ENCODE data around the gene NATD1.

The NATD1 gene

DNA sequence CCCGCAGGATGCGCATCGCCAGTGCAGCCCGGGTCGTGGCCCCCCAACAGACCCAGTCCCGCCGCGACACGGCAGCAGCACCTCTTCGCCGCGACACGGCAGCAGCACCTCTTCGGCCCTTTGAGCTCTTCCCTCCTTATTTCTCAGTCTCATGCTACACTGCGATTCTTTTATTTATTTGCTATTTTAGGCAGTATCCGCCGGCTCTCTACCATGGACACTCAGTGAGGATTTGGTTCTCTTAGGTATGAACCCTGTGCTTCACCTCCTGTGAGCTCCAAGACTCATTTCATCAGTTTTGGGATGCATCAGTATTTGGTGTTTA lies 23.0 kb upstream of the NATD1 start:
- no peak for DNase-seq

DNA sequence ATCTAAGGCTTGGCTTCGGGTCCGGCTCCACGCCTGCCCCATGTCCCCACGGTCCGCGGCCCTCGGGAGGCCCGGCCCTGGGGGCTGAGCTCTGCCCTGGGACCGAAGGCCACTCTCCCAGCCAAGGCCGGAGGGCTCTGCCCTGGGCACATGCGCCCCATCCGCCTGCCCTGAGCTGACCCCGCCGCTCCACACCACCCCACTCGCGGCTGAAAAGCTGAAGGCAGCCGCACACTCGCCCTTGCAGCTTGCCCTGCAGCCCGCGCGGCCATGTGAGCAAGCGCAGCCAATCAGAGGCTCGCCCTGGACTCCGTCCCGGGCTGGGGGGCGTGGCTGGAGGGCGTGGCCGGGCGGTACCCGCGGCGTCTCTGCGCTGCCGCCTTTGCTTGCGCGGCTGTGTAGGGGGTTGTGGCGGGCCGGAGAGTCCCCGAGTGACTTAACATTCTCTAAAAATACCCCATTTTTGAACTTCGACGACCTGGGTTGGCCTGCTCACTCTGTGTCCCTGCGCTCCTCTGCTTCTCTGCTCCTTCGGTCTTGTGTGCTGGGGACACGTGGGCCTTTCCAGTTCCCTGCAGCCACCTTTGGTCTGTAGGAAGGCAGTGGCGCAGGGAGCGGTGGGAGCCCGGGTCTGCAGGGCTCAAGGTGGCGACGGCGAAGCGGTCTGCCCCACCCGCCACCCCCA lies 22.5 kb upstream of the NATD1 start:
- DNase-seq, result peak; percentile 93

- no peak for DNase-seq
These were observed 21.9 kb upstream of the NATD1 start for GRCh38 chr17:21275047-21275578.

- DNase-seq, result no peak
These were observed 19.9 kb upstream of the NATD1 start for GRCh38 chr17:21272881-21273792.

- DNase-seq, result no peak
These were observed 19.0 kb upstream of the NATD1 start for GRCh38 chr17:21272250-21272649.

GRCh38 chr17:21271454-21272183 lies 18.4 kb upstream of the NATD1 start:
- DNase-seq, result no peak

DNA sequence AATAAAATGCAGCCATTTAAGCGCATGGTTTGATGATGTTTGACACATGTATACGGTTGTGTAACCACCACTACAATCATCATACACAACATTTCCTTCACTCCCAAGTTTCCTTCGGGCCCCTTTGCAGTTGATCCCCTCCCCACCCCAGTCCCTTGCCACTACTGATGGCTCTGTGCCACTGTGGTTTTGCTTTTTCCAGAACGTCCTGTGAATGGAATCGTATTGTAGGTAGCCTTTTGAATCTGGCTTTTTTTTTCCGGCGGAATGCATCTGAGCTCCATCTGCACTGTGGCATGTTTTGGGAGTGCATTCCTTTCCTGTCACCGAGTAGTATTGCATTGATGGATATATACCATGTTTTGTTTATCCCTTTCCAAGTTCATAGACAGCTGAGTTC lies 16.2 kb upstream of the NATD1 start:
- no peak for DNase-seq

- DNase-seq, result no peak
These were observed 15.5 kb upstream of the NATD1 start for GRCh38 chr17:21268596-21269188.

GRCh38 chr17:21263376-21263775 lies 10.2 kb upstream of the NATD1 start:
- DNase-seq, result no peak

DNA sequence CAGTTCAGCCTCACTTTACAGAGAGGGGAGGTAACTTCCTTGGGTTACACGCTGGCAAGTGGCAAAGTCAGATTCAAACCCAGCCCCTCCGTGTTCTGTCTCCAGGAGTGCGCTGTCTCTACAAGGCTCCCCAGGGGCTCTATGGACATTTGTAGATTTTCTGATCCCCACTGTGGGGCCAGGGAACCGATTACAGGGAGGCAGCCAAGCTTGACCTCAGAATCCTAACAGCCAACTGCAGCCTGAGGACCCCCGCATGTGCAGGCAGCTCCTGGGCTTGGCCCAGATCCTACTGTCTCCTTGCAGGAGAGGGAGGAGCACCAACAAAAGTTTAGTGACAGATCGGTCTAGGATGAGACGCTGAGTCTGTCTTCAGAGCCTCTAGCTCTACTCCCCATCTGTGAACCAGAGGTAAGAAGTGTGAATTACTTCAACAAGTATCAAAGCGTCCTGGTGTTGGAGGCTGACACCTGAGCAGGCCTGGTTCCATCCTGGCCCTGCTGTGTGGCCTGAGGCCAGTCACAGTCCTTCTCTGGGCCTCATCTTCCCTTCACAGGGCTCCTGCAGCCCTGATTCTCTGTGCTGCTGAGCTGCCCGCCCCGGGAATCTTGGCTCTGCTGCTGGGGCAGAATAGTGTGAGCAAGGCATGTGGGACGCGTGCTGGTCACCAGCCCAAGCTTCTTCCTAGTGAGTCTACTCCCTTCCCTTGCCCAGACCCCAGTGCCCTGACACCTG lies 9.2 kb upstream of the NATD1 start:
- no peak for DNase-seq

DNA sequence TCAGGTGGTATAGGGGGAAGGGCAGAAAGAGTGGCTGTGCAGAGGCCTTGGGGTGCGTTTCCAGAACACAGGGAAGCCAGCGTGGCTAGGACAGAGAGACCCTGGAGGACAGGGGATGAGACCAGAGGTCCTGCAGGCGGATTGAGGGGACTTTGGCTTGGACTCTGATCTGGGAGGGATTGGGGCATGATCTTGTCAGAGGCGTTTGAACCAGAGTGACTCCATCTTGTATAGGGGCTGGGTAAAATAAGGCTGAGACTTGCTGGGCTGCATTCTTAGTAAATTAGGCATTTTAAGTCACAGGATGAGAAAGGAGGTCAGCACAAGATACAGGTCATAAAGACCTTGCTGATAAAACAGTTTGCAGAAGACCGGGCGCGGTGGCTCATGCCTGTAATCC lies 5.4 kb upstream of the NATD1 start:
- DNase-seq, result no peak

DNA sequence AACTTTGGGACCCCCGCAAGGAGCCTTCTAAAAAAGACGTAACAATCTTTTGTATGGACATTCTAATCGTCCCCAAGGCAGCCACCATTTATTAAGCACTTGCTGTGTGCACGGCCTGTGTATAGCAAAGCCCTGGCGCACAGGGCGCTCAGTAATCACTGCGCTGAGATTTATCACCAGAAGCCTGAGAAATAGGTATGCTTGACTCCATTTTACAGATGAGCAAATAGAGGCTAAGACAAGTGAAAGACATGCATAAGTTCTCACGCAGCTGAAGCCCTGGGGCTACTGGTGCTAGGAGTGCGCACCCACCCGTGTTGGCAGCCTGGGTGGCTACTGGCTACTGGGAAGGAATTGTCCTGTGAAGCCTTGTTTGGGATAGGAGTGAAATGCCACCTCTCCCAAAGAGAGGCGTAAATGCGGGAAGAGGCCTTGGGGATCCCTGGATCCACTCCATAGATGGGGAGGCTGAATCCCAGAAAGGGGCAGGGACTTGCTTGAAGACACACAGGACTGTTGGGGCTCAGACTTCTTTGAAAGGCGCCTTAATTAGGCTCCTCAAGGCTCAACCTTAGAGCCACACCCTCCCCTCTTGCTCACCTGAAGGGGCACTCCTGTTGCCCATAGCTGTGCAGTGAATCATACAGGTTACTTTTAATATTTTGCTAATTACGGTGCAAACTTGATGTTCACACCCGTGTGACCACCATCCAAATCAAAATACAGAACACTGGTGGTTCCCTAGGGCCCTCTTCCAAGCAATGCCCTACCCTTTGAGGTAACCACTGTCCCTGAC lies 634 bp upstream of the NATD1 start:
- DNase-seq, result no peak

GRCh38 chr17:21252289-21252795 lies 868 bp downstream of the NATD1 start:
- DNase-seq, result no peak

DNA sequence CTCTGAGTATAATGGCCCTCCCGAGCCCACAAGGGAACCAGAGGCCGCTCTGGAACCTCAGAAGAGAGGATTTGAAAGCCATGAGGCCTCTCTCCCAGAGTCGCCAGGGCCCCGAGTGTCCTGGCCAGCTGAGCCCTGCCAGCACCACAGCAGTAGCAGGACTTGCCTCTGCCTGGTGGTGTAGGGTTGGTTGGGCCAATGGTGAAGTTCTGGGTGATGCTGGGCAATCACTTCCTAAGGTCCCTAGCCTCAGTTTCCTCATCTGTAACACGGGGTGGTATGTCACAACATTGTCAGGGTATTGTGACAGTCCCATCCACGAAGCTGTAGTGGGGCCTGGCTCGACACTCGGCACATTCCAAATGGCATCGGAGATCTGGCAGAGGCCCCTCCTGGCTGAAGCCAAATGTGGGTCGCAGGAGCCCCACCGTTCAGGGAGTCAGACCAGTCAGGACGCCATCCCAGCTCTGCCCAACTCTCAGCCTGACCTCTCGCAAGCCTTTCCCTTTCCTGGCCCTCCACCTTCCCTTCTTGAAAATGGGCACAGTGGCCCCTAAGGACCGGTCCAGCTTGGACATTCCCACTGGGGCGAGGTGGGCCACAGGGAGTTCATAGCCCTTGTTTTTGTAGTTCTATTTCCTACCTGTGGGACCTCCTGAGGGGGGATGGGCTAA lies 1.7 kb downstream of the NATD1 start:
- DNase-seq, result no peak

GRCh38 chr17:21250854-21251253 lies 2.4 kb downstream of the NATD1 start:
- DNase-seq, result no peak

GRCh38 chr17:21249920-21250703 lies 3.1 kb downstream of the NATD1 start:
- no peak for DNase-seq

DNA sequence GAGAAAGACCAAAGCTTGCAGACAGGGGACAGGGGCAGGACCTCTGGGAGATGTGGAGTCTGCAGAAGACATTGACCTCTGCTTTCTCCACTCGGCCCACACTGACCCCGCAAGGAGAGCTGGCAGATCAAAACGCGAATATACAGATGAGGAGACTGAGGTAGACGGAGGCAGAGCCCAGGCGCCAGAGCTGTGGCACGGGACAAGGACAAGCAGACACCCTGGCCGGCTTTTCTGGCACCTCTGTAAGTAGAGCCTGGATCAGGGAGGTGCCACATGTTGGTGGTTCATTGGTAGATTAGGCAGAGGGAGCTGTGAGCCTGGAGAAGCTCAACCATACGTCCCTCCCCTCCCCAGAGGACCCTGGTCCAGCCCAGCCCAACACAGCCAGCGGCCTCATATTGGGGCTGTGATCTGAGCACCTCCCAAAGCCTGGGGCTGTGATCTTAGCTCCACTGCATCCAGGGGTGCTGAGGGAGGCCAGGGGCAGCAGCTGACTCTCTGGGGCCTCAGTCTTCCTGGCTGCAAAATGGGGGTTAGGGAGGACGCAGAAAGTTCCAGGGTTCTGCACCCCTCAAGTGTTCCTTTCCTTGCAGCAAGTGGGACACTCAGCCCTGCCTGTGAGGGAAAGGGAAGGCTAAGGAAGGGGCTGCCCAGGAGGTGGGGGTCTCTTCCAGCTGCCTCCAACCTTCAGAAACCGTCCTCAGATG lies 4.0 kb downstream of the NATD1 start:
- no peak for DNase-seq

- no peak for DNase-seq
These were observed 4.7 kb downstream of the NATD1 start for GRCh38 chr17:21248500-21248899.

Measured in right kidney (tissue), 1 donor.